Measurements from ENCODE around the gene NGEF.

NGEF gene

DNA sequence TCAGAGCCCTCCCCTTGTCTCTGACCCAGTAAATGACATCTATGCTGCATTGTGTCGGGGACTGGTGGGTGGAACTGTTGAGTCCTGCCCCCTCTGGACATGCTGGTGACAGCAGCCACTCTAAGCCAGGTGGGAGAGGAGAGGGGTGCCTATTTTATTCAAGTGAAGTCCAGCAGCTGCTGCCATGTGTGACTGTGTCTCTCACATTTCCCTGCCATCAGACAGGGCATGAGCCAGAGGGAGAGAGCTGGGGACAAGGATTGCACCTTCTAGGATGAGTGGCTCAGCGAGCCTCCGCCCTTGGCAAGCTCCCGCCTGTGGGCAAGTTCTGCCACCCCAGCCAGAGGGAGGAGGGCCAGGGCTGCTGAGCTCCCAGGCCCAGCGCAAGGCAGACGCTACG lies 13.7 kb downstream of the NGEF start:
- no peak for DNase-seq (ENCODE audit: low spot score)

DNA sequence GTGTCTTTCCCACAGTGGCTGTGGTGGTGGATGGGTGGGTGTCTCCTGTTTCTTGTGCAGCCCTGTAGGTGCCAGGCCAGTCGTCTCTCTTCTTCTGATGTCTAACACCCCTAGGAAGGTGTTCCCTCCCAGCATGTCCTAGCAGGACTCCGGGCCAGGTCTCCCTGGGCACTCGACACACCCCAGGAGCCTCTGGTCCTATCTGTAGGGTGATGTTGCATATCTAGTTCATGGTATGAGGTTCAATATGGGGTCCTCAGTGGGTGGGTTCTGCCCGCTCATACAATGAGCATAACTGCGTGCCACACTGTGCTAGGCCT lies 14.4 kb downstream of the NGEF start:
- no peak for DNase-seq (ENCODE audit: low spot score)

DNA sequence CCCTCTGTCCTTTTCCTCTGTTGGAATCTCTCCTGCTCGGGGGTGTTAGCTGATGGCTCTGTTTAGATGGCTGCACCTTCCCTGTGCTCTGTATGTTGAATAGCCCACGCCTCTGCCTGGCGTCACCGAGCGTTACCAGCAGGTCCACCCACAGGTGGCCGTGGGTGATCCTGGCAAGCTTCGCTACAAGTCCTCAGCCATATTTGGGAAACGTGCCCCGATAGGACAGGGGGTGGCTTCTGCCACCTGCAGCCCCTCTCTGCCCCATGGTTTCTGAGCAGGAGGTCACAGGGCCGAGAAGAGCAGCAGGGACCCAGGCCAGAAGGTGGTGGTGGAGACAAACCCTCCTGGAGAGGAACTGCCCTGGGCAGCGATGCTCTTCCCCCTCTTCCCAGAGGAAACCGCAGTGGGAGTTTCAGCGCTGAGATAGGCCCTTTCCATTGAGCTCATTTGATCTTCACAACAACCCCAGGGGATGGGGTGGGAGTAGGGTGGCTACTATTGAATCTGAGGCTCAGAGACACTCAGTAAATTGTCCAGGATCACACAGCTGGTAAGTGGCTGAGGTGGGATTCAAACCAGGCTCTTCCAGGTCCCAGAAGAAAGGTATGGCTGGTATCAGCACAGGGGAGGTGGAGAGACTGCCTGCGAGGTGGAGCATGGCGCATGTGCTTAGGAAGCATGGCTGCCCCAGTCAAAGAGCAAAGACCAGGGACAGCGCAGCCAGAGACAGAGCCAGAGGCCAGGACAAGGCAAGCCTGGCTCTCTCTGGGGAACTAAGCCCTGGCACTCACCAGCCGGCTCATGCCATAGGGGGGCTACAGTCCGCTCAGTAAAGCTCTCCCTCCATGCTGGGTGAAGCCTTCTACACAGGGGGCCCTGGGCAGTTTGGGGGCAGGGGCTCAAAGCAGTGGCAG lies 15.0 kb downstream of the NGEF start:
- DNase-seq (ENCODE audit: low spot score) = no peak

DNA sequence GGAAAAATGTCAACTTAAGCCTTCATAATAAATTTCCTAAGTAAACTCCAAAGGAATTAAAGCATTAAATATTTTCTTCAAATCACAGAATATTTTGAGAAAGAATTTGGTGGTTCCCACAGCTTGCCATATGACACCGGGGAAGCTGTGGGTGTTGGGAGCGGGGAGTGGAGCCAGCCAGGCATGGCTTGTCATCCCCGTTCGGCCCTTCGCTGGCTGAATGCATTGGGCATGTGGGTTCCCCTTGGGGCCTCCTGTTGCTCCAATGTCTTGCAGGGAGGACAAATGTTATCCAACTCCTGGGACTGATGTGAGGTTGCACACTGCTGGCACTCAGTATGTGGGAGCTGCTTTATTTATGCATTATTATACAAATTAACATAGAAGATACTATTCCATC lies 18.6 kb downstream of the NGEF start:
- DNase-seq (ENCODE audit: low spot score) = no peak

DNA sequence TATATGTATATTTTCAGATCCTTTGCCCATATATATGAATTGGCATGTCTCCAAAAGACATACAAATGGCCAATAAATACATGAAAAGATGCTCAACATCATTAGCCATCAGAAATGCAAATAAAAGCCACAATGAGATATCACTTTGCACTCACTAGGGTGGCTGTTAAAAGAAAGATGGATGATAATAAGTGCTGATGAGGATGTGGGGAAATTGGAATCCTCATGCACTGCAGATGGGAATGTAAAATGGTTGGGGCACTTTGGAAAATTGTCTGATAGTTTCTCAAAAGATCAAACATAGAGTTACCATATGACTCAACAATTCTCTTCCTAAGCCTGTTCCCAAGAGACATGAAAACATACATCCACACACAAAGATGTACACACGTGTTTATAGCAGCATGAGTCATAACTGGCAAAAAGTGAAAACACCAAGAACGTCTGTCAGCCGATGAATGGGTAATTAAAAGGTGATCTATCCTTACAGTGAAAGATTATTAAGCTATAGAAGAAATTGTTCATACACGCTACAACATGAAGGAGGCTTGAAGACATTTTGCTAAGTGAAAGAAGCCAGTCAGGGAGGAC lies 19.7 kb downstream of the NGEF start:
- no peak for DNase-seq (ENCODE audit: low spot score)

DNA sequence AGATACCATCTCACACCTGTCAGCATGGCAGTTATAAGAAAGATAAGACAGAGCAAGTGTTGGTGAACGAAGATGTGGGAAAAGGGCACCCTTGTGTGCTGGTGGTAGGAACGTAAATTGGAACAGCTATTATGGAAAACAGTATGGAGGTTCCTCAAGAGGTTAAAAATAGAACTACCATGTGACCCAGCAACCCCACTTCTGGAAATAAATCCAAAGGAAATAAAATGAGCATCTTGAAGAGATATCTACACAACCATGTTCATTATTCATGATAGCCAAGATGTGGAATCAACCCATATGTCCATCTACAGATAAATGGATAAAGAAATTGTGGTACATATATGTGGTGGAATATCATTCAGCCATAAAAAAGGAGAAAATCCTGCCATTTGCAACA lies 26.9 kb downstream of the NGEF start:
- DNase-seq (ENCODE audit: low spot score) = no peak

DNA sequence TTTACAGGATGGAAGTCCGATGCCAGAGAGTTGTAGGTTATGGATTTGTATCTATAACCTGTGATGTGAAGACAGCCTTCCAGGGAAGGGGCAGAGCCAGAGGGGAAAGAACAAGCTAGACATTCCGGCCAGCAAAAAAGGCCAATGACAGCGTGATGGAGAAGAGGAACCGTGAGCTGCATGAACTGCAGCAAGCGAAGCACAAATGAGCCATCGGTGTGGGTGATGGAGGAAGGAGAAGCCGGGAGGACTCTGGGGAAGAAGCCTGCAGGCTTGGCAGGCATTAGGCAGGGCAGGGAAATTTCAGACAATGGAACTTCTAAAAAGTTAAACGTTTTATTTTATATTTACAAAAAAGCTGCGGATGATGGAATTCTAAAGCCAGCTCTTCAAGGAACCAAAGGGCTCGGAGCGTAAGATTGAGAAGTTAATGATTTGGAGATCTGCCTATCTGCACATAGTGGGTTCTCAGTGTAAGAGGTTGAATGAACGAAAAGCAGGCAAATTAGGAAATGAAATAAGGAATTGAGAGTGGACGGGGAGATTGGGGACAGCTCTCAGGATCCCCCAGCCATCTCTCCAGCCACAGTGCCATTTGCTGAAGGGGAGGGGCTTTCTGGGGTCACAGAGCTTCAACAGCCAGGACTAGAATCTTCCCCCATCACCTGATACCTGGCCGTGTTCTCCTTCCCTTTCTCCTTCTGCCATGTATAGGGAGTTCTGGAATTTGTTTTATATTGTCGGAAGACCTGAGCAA lies 28.4 kb downstream of the NGEF start:
- no peak for DNase-seq (ENCODE audit: low spot score)

DNA sequence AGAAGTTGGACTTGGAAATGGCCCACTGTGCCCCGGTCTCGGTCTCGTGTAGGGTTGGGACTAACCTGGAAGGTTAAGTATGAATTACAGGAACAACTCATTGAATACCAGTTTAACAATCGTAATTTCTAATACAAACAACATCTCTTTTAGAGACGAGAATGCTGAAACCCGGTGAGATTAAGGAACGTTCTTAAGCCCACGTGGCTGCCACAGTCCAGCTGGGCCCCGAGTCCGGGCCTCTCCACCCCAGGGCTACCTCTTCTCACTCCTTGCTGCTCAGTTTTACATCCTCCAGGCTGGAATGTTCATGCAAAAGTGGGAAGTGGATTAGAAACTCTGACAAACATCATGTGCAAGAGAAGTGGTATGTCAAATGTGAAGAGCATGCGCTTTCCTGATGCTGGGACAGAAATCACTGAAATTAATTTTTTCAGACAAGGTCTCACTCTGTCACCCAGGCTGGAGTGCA lies 29.4 kb downstream of the NGEF start:
- DNase-seq (ENCODE audit: low spot score) = no peak

DNA sequence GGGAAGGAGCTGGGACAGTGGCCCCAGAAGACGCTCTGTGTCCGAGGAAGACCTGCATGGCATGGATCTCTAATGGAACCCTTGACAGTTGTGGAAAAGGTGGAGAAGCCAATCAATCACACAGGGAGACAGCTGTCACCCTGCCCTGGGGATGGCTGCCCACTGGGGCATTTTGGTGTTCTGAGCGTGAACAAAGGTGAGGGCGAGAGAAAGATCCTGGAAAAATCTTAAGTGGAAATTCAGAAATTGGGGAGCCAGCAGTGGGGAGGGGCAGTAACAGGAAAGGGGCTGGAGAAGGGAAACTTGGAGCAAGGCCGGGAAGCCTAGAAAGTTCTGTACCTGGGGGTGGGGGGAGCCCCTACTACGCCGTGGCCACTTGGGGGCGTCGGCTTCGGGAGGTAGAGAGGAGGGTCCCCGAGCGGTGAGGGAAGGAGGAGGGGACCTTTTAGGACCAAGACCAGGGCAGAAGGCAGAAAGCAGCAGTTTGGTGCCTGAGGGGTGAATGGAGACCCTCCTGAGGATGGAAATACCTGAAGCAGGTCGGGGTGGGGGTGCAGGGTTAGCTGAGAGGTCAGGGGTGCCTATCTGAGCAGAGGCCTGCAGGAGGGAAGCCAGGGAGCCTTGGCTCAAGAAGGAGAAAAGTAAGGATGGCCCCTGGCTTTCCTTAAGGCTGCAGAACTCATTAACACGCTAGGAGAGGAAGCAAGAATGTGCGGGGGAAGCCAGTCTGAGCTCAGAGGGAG lies 30.0 kb downstream of the NGEF start:
- DNase-seq (ENCODE audit: low spot score) = no peak

DNA sequence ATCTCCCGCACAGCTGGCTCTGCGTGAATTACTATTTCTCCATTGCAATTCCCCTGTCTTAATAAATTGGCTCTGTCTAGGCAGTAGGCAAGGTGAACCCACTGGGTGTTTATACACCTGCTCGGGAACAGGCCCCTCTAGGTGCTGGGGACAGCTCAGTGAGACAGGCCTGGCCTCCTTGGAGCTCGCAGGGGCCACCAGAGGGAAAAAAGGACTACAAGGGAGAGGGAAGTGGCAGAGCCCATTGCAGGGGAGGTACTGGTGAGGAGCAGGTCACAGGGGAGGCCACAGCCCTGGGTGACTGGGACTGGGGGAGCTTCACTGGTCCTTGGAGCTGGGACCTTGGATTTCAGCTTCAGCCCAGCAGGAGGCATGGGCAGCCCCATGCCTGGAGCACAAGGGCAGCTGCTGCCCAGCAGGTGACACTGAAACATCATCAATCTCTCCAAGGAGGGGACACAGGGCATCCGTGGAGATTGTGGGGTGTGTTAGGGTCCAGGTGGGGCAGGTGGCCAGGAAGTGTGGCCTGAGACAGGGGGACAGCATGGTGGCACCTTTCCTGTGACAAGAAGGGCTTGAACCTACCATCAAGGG lies 31.2 kb downstream of the NGEF start:
- no peak for DNase-seq (ENCODE audit: low spot score)

DNA sequence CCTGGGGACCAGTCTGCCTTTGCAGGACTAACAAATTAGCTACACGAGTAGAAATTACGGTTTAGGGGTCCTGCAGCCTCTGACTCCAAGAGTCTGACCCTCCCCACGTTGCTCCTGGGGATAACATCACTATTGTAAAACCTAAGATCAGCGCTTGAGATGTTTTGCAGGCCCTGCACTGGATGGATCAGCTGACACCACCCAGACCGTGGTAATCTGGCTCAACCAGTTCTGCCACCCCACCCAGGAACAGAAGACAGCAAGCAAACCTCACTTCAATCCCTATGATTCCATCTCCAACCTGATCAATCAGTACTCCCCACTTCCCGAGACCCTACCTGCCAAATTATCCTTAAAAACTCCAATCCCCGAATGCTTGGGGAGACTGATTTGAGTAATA lies 31.7 kb downstream of the NGEF start:
- no peak for DNase-seq (ENCODE audit: low spot score)

DNA sequence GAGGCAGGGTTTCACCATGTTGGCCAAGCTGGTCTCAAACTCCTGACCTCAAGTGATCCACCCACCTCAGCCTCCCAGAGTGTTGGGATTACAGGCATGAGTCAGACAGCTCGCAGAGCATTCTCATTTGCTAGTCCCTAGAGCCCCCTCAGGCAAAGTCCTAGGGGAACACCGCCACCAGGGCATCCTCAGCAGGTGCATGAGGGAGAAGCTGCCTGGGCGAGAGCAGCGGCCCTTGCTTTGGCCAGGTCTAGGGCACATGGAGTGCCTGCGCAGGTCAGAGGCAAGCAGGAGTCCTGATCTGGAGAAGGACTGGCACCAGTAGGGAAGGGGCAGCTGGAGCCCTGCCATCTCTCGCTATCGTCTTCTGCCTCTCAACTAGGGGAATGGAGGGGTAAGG lies 32.4 kb downstream of the NGEF start:
- DNase-seq (ENCODE audit: low spot score) = no peak

DNA sequence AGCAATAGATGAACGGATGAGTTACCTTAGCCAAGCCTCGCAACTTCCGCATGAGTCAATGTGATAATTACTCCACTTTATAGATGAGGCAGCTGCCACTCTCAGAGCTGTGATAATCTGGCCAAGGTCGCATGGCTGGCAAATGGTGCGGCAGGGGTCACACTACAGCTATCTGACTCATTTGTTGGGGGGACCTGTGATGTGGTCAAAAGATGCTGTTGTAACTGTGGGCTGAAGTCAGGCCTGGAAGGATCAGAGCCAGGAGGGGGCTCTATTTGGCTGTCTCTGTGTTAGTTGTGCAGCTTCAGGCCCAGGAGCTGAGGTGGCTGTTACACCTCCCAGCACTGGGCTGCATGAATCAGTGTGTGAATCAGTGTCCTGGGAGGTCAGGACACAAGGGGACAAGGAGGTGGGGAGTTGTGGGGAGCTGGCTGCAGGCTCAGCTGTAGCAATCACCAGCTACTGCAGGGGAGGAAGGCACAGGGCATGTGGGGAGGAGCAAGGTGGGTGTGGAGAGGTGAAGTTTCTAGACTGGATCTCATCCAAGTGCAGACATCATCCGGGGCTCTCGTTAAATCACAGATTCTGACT lies 33.1 kb downstream of the NGEF start:
- peak; percentile 73 for DNase-seq (ENCODE audit: low spot score)

DNA sequence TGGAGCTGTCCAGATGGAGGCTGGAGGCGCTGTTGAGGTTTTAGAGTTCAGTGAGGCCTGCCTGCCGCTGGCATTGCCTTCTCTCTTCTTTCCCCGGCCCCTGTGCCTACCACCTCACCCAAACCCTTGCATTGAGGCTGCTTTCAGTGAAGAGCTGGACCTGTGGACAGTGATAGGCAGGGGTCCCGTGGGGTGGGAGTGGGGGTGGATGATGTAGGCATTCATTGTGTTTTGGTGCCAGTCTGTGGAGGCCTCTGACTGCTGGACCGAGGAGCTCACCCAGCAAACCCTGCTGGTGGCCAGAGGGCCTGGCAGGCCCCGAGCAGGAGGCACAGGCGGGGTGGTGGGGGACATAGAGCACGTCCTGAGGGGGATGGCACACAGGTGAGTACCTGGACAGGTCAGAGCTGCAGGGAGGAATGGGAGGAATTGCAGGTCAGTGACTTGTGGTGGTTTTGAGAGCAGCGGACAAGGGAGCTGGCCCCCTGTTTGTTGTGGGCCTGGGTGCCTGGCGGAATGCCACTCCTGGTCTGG lies 35.6 kb downstream of the NGEF start:
- DNase-seq (ENCODE audit: low spot score) = no peak

DNA sequence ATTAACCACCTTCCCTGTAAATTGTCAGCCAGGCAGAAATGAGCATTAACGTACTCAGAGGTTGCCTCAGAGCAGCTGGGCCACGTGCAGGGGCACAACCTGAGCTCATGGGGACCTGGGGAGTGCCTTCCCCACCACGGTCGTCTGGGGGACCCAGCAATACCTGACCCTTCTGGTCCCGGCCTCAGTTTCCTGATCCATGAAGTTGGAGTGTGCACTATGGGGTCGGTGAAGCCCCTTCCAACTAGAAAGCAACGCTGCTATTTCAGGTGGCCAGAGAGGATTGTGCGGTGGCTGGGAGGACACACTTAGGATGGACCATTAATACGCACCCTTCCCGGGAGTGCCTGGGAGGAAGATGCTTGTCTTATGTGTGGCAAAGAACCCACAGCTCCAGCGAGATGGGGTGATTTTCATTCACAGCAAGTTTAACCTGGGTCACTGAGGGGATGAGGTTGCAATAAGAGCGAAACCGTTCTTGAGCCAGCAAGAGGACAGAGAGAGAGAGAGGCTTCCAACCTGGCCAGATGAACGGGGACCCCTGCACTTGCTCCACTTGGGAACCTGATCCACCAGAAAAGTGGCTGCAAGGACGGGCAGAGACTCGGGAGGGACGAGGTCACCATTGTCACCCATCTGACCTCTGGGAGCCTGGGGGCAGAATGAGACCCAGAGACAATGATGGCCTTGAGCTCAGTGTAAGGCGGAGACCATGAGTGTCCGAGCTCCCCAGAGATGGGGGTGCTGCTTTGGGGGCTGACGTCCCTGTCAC lies 36.2 kb downstream of the NGEF start:
- DNase-seq (ENCODE audit: low spot score) = no peak

DNA sequence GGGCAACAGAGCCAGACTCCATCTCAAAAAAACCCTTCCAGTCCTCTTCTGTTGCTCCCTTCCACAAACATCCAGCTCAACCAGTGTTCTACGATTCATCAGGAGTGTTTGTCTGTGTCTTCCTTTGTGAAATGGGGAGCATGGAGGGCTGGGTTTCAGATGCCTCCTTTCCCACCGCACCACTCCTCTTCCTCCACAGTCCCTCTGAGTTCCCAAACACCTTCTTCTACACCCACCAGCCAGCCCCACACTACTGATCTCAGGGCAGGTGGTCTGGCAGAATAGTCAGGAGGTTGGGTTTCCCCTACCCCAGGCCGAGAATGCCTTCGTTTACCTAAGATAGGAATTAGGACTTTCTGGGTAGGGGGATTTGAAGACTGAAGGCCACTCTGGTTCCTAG lies 36.9 kb downstream of the NGEF start:
- no peak for DNase-seq (ENCODE audit: low spot score)

DNA sequence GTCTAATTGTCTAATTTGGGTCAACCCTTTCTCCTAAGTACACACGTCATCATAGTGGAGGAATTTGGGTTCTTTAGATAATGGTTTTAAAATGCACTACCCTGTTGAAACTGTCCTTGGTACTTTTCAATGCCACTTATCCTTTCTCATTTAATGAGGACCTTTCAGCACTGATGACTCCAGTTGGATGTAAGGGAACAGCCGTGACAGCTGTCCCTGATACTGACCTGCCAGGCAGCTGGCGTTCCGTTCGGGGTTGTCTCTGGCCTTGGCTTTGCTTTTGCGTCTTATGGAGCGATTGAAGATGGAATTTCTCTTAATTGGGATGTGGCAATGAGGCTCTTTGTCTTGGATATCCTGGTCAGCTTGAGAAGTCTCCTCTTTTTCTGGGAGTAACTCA lies 38.7 kb downstream of the NGEF start:
- no peak for DNase-seq (ENCODE audit: low spot score)

DNA sequence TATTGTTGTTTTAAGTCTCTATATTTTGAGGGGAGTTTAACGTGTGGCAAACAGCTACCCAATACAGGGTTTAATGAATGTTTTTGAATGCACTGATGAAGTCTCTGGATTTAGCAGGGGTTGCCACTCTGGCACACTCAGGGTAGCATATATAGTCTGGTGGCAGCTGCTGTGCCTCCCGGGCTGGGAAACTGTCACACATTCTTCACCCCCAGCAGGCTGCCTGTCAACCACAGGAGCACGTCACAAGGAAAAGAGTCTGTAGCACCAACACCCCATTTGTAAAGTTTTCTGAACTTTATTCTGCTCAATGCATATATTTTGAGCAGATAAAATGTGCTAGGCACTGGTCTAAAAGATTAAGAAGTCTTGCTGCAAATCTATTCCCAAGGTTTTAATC lies 39.3 kb downstream of the NGEF start:
- DNase-seq (ENCODE audit: low spot score) = no peak

DNA sequence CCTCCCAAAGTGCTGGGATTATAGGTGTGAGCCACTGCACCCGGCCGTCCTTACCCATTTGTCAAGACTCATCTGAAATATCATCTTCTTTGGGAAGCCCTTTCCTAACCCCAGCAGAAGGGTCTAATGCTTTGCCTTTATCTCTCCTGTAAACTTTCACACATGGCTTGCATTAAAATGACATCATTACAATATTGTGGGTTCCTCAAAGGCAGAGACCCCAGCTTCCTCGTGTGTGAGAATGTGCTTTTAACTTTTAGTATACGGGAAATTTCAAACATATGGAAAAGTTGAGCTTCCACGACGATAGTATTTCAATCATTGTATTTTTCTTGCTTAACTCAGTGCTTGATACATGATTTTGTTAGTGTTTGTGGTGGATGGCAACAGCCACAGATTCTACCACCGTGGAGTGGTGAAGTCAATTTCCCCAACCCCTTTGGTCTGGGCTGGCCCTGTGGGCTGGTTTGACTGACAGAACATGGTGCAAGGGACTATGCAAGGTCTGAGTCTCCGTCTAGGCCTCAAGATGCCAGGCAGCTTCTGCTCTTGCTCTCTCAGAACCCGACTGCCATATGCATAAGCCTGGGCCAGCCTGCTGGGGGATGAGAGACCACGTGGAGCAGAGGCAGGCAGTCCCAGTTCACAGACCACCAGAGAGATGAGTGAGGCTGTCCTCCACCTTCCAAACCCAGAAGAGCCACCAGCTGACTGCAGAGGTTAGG lies 39.9 kb downstream of the NGEF start:
- DNase-seq (ENCODE audit: low spot score) = no peak

DNA sequence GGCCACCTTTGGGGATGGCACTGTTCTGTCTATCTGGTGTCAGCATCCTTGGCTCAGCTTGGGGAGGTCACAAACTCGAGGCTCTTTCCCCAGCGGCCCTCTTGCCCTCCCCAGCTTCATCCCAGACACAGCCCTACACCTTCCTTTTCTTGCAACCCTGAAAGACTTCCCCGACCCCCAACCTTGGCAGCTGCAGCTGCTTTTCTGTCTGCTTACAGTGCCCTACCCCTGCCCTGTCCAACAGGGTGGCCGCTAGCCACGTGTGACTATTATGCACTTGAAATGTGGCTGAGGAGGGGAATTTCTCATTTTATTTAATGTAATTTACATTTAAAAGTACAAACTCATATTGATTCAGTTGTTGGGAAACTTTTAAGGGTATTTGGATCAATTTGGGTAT lies 41.3 kb downstream of the NGEF start:
- DNase-seq (ENCODE audit: low spot score) = no peak
